HT1080 (cell line): ENCODE data around the gene RBCK1. TPM values are rescaled to one million over a fixed set of nuclear protein-coding genes. Genes with fewer than 3 reads are reported as not detected.
"Not testable (repeated sequence)": the region's sequence is repeated elsewhere in the genome, so short reads cannot be mapped to it uniquely, and the experiment has no call there.

Experiments
- DNase-seq: peaks from one replicate; pipeline ENCODE4 v3.0.0-alpha.2; 2015; ENCODE audit warnings: low read depth
- small RNA-seq: library from RNA; depleted of rRNA; stranded (forward); fragments of <200 nt; gene quantifications from one replicate; pipeline ENCODE3, GENCODE V24; 2014
- total RNA-seq: library from RNA; depleted of rRNA; stranded (reverse); fragments of >200 nt; shearing (Covaris generic); gene quantifications from 2 replicates; pipeline ENCODE4 v1.2.3, GENCODE V29; 2014; rRNA removed

Gene RBCK1
- total RNA-seq, 1 experiment from 2014 or later: 122 TPM

GRCh38 chr20:467755-468154 is 59.7 kb downstream of the RBCK1 start:
- no peak for DNase-seq

DNA sequence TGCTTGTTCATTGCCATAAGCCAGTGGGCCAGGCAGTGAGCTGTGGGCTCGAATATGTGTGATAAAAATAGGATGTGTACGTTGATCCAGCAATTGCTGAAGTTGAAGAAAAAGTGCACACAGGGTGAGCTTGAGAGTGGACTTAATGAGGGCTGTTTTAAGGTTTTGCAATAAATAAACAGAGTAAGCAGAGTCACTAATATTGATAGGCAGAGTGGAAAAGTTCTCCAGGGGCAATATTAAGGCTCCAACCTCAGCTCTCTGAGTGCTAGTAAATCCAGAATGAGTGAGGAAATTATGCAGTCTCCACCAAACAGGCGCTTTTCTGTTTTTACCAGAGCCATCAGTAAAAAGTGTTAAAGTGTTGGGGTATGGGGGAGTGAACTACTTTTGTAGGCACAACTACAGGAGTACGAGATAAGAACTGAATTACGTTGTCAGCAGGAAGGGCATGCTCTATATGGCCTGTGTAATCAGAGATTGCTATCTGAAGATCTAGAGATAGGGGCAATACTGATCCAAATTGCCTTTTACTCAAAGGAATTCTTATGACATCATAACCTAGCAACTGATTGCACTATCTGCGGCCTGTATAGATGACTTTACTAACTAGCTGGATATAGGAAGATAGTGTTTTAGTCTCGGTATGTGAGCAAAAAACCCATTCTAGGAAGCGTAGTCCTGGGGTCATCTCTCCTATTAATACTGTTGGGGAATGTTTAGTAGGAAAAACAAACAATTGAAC is 61.8 kb downstream of the RBCK1 start:
- DNase-seq: no peak

DNA sequence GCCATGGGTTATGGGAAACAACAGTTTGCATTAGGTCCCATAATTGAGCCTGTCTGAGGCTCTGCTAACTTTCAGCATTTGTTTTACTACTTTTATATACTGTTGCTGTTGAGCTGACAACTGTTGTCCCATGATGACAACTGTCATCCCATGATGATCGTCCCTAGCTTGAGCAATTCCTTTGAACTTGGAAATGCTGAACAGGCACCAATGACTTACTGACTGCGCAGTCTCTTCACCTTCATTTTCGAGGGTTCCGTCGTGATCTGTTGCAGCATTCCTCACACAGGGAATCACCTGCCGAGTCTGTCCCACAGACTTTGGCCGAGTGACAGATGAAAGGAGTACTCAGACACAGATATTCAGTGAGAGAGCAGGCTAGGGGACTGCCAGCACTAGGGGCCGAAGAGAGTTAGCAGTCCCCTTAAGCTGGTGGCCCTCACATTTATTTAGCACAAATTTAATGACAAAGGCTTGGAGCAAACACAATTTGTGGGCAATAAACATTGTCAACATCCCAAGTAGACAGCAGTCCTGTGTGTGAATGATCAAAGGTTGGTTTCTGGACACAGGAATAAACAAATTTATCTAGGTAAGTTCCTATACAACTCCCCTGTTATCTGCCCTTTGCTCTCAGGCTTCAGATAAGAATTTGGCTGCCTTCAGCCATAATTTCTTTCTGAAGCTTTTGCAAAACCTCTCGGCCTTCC is 64.2 kb downstream of the RBCK1 start:
- no peak for DNase-seq

DNA sequence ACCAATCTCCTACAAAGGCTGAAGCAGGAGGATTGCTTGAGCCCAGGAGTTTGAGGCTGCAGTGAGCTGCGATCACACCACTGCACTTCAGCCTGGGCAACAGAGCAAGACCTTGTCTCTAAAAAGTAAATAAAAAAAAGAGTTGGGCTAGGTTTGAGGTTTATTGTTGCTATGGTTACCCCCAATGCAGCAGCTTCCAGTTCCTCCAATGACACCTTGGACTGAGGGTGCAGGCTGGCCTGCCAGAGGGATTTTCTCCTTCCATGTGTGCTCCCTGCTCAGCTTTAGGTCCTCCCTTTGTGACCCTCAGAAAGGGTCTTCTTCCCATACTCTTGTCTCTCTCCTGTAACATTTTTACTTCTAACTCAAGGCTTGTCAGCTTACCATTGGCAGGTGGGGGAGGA is 64.8 kb downstream of the RBCK1 start:
- DNase-seq: no peak

GRCh38 chr20:474581-474980 is 66.5 kb downstream of the RBCK1 start:
- DNase-seq: no peak

DNA sequence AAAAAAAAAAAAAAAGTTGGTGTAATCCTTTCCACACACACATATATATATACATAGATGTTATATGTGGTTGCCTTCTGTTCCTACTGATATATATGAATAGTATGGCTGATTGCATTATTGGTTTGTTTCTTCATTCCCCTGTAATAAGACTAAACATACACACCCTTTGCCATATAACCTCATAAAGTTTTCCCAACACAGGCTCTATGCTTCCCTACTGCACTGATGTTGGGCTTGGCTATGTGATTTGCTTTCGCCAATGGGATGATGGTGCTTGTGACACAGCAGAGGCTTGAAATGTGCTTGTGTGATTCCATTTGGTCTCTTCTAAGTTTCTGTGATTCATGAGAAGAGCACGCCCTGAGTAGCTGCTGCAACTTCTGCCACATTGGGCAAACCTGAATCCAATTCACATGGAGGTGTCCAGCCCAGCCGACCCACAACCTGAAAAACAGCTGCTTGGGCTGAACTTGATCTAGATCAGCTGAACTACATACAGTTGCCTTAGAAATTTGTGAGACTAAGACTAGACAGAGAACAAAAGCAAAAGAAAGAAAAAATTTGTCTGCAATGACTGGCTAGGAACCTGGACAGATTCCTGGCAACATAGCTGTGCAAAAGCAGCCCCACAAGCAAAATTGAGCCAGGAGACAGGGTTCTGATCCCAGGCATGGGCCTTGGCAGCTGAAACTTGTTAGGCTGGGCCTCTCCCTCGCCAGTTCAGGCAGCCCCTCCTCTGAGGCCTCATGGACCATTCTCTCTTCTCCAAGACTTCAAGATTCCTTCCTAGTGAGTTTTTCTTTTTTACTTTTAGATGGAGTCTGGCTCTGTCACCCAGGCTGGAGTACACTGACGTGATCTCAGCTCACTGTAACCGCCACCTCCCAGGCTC is 67.6 kb downstream of the RBCK1 start:
- DNase-seq: no peak

GRCh38 chr20:476561-477249 is 68.6 kb downstream of the RBCK1 start:
- not testable (repeated sequence) for DNase-seq

DNA sequence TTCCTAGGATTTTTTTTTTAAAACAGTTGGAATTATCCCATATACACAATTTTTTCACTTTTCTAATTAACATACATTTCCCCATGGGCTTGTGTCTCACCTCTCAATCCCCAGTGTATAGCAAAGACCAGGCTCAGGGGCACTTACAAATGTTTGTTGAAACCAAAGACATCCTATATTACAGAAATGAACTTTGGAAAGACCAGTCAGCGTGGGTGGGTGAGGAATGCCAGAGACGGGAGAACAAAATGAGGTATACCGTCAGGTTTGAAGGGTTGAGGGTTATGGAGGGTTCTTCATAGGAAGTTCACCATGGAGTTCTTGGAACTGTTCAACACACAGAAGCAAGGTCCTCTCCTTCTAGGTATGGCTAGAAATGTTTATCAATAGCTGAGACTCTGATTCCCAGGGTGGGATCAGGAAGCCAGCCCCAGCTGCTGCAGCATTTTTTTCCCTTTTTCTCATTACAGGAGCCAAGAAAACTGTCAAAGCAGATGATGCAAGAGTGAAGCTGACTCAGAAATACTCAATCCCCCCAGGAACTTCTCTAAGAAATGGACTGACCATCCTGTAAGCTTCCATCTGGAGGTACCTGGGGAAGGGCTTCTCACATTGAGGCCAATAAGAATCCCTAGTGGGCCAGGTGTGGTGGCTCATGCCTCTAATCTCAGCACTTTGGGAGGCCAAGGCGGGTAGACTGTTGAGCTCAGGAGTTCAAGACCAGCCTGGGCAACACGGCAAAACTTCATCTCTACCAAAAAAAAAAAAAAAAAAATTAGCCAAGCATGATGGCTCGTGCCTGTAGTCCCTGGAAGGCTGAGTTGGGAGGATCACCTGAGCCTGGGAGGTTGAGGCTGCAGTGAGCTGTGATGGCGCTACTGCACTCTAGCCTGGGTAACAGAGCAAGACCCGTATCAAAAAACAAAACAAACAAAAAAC is 70.2 kb downstream of the RBCK1 start:
- no peak for DNase-seq

DNA sequence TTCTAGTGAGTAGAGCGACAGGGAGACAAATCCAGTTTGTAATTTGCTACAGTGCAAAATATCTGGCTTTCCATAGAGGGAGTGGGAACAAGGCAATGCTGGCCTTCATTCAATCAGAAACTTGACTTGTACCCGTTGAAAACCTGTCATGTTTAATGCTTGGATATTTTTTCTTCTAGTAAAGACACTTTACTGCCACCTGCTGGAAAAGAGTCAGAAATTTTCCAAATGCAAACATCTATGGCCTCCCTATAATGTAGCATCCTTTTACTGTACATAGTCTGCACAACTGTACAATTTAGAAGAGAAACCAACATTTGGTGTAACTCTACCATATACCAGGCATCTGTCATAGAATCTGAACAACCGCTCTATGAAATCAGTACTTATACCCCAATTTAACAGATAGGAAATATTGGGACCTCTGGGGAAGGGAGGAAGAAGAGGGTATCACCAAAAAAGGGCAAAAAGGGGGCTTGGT is 70.9 kb downstream of the RBCK1 start:
- peak; percentile 67 for DNase-seq

GRCh38 chr20:479487-479886 is 71.4 kb downstream of the RBCK1 start:
- DNase-seq: no peak

DNA sequence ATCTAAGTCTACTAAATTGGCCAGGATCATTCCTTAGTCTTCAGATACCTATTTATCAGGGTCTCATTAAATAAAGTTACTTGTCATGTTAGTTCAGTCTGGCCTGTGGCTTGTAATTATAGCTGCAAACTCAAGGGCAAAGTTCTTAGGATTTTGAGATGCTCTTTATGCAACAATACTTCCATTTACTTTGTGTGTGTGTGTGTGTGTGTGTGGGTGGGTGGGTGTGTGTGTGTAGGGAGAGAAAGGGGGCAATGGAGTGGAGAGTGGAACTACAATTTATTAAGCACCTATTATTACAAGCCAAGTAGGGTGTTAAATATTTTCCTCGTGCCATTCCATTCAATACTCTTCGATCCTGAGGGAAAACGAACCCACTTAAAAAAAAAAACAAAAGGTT is 71.9 kb downstream of the RBCK1 start:
- DNase-seq: no peak

DNA sequence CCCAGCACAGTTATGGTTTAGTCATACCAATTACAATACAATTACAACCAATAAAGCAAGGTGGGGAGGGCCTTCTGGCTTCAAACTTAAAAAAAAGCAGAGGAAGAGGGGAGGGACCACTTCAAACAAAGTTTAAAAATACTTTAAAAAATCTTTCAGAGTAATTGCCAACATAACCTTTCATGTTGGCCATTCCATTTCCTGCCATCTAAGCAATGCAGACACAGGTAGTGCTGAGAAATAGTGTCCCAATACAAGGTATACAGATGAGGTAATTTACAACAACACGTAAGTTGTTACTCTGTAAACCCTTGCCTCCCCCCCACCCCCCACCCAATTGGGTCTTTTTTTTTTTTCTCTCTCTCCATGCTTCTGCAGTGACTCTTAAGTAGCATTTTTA is 73.1 kb downstream of the RBCK1 start:
- DNase-seq: no peak

Small RNA genes within 50 kb of the gene (small RNA-seq; reads per million reads assigned to genes)
- gene RF00019: not detected

Other genes starting within 250 kb of the RBCK1 start
- gene DEFB128, start 218.6 kb upstream of the RBCK1 start, total RNA-seq: not detected in 2 replicates
- gene DEFB129, start 181.0 kb upstream of the RBCK1 start, total RNA-seq: not detected in 2 replicates
- not detected in 2 replicates for gene DEFB132, start 150.6 kb upstream of the RBCK1 start, total RNA-seq
- 0.23 and 0.50 TPM in 2 replicates for gene C20orf96, start 117.5 kb upstream of the RBCK1 start, total RNA-seq
- 17.3 and 22.2 TPM in 2 replicates for gene ZCCHC3, start 110.7 kb upstream of the RBCK1 start, total RNA-seq
- 8.7 and 13.2 TPM in 2 replicates for gene SOX12, start 82.7 kb upstream of the RBCK1 start, total RNA-seq
- gene NRSN2, start 61.2 kb upstream of the RBCK1 start, total RNA-seq: 18.8 and 21.7 TPM in 2 replicates
- gene TRIB3, start 27.5 kb upstream of the RBCK1 start, total RNA-seq: 91.3 and 92.5 TPM in 2 replicates
- gene TBC1D20, start 54.2 kb downstream of the RBCK1 start, total RNA-seq: 20.4 and 25.2 TPM in 2 replicates
- 149 and 187 TPM in 2 replicates for gene CSNK2A1, start 135.5 kb downstream of the RBCK1 start, total RNA-seq
- gene TCF15, start 202.0 kb downstream of the RBCK1 start, total RNA-seq: not detected in 2 replicates
- gene SRXN1, start 244.9 kb downstream of the RBCK1 start, total RNA-seq: 73.8 and 81.3 TPM in 2 replicates